AG10803 (cell line): ENCODE data around the gene TP73.

ENCODE experiments used
- DNase-seq: peaks from one replicate; pipeline ENCODE4 v3.0.0; 2010; ENCODE audit warnings: low read depth
- H3K4me3 ChIP-seq: 2 replicates; pipeline ENCODE4 v1.5.1; 2011; ENCODE audit warnings: mild to moderate bottlenecking, low read length, control low read depth
- CTCF ChIP-seq: conservative IDR thresholded peaks from 2 replicates; pipeline ENCODE4 v1.5.1; 2011; ENCODE audit warnings: mild to moderate bottlenecking, low read length, control low read depth, inconsistent platforms

TP73 gene

GRCh38 chr1:3632298-3632697, 20.0 kb upstream of the TP73 start:
- H3K4me3 ChIP-seq, result no peak overlapping the region
- no peak for DNase-seq
- no peak for TF ChIP-seq CTCF

GRCh38 chr1:3632716-3633343, 19.5 kb upstream of the TP73 start:
- no peak overlapping the region for H3K4me3 ChIP-seq
- TF ChIP-seq CTCF, result no peak
- DNase-seq, result no peak

GRCh38 chr1:3633344-3634058, 18.8 kb upstream of the TP73 start:
- no peak for DNase-seq
- no peak for TF ChIP-seq CTCF
- H3K4me3 ChIP-seq, result no peak overlapping the region

GRCh38 chr1:3634059-3634800, 18.1 kb upstream of the TP73 start:
- no peak for TF ChIP-seq CTCF
- no peak overlapping the region for H3K4me3 ChIP-seq
- DNase-seq, result no peak

- no peak for DNase-seq
- H3K4me3 ChIP-seq, result no peak overlapping the region
- TF ChIP-seq CTCF, result no peak
These were observed 16.2 kb upstream of the TP73 start for GRCh38 chr1:3636080-3636479.

GRCh38 chr1:3636531-3636930, 15.8 kb upstream of the TP73 start:
- no peak overlapping the region for H3K4me3 ChIP-seq
- no peak for DNase-seq
- TF ChIP-seq CTCF, result no peak

- H3K4me3 ChIP-seq, result no peak overlapping the region
- no peak for TF ChIP-seq CTCF
- no peak for DNase-seq
These were observed 14.3 kb upstream of the TP73 start for GRCh38 chr1:3638027-3638426.
